ENCODE data around the gene BRAT1.

Gene BRAT1

DNA sequence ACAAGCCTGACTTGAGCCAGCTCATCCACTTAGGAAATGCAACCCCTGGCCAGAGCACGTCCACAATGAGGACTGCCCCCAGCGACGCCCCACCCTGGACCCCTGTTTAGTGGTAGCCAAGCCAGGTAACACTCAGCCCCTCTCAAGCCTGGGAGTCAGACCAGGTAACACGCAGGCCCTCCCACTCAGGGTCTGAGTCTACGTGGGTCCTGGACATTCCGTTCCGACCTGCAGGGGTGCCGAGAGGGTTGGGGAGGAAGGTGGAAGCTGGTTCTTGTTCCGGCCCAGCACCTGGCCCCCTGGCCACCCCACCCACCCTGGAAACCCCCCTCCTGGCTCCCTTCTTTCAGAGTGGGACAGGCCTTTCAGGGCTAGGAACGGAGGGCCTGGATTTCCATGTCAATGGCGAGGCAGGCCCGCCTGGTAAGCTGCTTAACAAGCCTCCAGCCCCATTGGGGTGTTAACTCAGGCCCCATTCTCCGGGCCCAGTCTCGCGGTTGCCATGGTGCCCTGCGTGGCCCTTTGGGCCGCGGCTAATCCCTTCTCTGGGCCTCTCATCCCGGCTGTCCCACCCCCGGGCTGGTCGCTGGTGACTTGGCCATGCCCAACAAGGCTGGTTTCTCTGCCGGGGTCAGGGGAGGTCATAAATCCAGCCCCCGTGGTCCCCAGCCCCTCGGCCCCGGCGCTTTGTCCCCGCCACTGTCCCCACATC is 55.4 kb downstream of the BRAT1 start:
- no peaks in the 10 kb centered on the region for H3K36me3 ChIP-seq
- no peaks in the 10 kb centered on the region for H3K27me3 ChIP-seq (ENCODE audit: insufficient read depth, low read depth, severe bottlenecking)
- H3K9me3 ChIP-seq (ENCODE audit: severe bottlenecking): no peaks in the 10 kb centered on the region
- H3K4me3 ChIP-seq (ENCODE audit: low read depth, low read length): peak overlapping the region; percentile 4; the same call in 1 of the 2 replicates
- TF ChIP-seq, protein P1, sequence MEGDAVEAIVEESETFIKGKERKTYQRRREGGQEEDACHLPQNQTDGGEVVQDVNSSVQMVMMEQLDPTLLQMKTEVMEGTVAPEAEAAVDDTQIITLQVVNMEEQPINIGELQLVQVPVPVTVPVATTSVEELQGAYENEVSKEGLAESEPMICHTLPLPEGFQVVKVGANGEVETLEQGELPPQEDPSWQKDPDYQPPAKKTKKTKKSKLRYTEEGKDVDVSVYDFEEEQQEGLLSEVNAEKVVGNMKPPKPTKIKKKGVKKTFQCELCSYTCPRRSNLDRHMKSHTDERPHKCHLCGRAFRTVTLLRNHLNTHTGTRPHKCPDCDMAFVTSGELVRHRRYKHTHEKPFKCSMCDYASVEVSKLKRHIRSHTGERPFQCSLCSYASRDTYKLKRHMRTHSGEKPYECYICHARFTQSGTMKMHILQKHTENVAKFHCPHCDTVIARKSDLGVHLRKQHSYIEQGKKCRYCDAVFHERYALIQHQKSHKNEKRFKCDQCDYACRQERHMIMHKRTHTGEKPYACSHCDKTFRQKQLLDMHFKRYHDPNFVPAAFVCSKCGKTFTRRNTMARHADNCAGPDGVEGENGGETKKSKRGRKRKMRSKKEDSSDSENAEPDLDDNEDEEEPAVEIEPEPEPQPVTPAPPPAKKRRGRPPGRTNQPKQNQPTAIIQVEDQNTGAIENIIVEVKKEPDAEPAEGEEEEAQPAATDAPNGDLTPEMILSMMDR (IDR thresholded peaks at IDR 0.05; ENCODE audit: low read depth, low read length): no peak
- DNase-seq: peak; percentile 92
- H3K27ac ChIP-seq: peak overlapping the region; percentile 76

- no peaks in the 10 kb centered on the region for H3K36me3 ChIP-seq
- no peak overlapping the region for H3K4me3 ChIP-seq (ENCODE audit: low read depth, low read length)
- peak overlapping the region; percentile 76 for H3K27ac ChIP-seq
- no peak for DNase-seq
- TF ChIP-seq, protein P1 (IDR thresholded peaks at IDR 0.05; ENCODE audit: low read depth, low read length): no peak
- H3K9me3 ChIP-seq (ENCODE audit: severe bottlenecking): no peaks in the 10 kb centered on the region
- no peaks in the 10 kb centered on the region for H3K27me3 ChIP-seq (ENCODE audit: insufficient read depth, low read depth, severe bottlenecking)
These were observed 56.1 kb downstream of the BRAT1 start for GRCh38 chr7:2499181-2499580.

DNA sequence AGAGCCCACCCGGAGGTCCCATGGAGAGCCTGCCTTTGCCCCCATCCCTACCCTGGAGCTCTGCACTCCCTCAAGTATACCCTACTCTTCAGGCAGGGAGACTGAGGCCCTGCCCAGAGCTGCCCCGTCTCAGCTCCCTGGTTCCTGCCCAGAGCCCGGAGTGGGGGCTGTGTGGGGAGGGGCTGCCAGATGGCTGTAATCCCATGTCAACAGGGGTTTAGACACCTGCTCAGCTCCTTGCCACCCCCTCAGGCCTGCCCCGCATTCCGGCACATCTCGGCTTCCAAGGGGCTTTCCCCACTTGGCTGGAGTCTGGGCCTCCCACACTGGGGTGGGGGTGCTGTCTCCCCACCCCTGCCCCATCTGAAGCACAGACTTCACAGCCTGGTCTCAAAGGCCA is 56.6 kb downstream of the BRAT1 start:
- H3K27me3 ChIP-seq (ENCODE audit: insufficient read depth, low read depth, severe bottlenecking): no peaks in the 10 kb centered on the region
- H3K36me3 ChIP-seq: no peaks in the 10 kb centered on the region
- peak; percentile 72 for DNase-seq
- TF ChIP-seq, protein P1 (IDR thresholded peaks at IDR 0.05; ENCODE audit: low read depth, low read length): no peak
- no peak overlapping the region for H3K4me3 ChIP-seq (ENCODE audit: low read depth, low read length)
- H3K9me3 ChIP-seq (ENCODE audit: severe bottlenecking): no peaks in the 10 kb centered on the region
- H3K27ac ChIP-seq: no peak overlapping the region; the same call in 1 of the 2 replicates

GRCh38 chr7:2497500-2498336 is 57.6 kb downstream of the BRAT1 start:
- TF ChIP-seq, protein P1 (IDR thresholded peaks at IDR 0.05; ENCODE audit: low read depth, low read length): no peak
- Histone ChIP-seq H3K27ac (no peak overlapping the region), H3K27me3 (ENCODE audit: insufficient read depth, low read depth, severe bottlenecking) (no peaks in the 10 kb centered on the region), H3K9me3 (ENCODE audit: severe bottlenecking) (no peaks in the 10 kb centered on the region), H3K4me3 (ENCODE audit: low read depth, low read length) (no peak overlapping the region), H3K36me3 (no peaks in the 10 kb centered on the region)
- no peak for DNase-seq

DNA sequence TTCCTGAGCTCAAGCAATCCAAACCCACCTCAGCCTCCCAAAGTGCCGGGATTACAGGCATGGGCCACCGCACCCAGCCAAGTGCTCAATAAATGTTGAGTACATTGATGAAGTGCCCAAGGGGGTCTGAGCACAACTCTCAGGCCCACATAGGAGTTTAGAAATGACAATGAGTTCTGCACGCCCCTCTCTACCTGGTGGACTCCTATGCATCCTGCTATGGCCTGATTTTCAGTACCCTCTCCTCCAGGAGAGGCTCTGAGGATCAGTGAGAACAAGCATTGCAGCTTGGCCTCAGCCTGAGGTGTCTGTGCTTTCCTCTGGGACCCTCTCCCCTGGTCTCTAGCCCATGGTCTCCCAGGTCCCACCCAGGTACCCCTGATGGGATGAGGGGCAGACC is 58.3 kb downstream of the BRAT1 start:
- no peak overlapping the region for H3K27ac ChIP-seq
- DNase-seq: no peak
- TF ChIP-seq, protein P1 (IDR thresholded peaks at IDR 0.05; ENCODE audit: low read depth, low read length): no peak
- no peaks in the 10 kb centered on the region for H3K27me3 ChIP-seq (ENCODE audit: insufficient read depth, low read depth, severe bottlenecking)
- H3K4me3 ChIP-seq (ENCODE audit: low read depth, low read length): no peak overlapping the region
- H3K36me3 ChIP-seq: no peaks in the 10 kb centered on the region
- no peaks in the 10 kb centered on the region for H3K9me3 ChIP-seq (ENCODE audit: severe bottlenecking)
